GM21447 (cell line): ENCODE results near the gene OR51I2.

ENCODE experiments used
- ATAC-seq: cut with Tn5 transposase; IDR thresholded peaks from one replicate; pipeline ENCODE4 v1.9.1; 2021; ENCODE audit not compliant: unreplicated experiment

OR51I2 gene

DNA sequence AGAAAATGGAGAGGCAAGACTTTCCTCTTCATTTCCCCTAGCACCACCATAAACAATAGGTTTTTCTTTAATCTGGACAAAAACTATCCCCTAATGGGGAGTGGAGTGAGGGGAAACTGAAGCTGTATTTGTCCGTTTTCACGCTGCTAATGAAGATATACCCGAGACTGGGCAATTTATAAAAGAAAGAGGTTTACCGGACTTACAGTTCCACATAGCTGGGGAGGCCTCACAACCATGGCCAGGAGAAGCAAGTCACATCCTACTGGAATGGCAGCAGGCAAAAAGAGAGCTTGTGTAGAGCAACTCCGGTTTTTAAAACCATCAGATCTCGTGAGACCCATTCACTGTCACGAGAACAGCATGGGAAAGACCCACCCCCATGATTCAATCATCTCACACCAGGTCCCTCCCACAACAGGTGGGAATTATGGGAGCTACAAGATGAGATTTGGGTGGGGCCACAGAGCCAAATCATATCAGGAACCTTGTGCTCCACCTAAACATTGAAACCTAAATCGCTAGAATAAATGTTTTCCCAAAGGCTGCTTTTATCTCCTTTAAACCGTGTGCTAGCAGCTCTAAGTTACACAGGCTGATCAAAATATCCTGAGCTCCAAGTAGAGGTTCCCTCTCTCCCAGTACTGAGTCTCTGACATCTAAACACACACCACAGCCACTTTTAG, 56.4 kb downstream of the OR51I2 start:
- no peak for ATAC-seq
